H7 (cell line): Measurements from ENCODE around the gene AADAT. TPM values are rescaled to one million over a fixed set of nuclear protein-coding genes. Genes with fewer than 3 reads are reported as not detected.
"Not testable (repeated sequence)": the region's sequence is repeated elsewhere in the genome, so short reads cannot be mapped to it uniquely, and the experiment has no call there.

Experiments
- DNase-seq: peaks from one replicate; pipeline ENCODE4 v3.0.0; 2012
- H3K27me3 ChIP-seq: 2 replicates; pipeline ENCODE4 v1.6.0; 2011; ENCODE audit warnings: mild to moderate bottlenecking, low read length; ENCODE audit not compliant: control insufficient read depth, insufficient read depth
- H3K36me3 ChIP-seq: replicated peaks from 2 replicates; pipeline ENCODE4 v1.5.1; 2011; ENCODE audit warnings: low read length; ENCODE audit not compliant: control insufficient read depth, insufficient read depth
- H3K4me3 ChIP-seq: 2 replicates; pipeline ENCODE4 v1.5.1; 2011; ENCODE audit warnings: low read depth, mild to moderate bottlenecking, control low read depth, low read length, moderate library complexity; ENCODE audit not compliant: insufficient read depth
- total RNA-seq: library from RNA; depleted of rRNA; stranded (reverse); fragments of >200 nt; shearing (Covaris generic); gene quantifications from 2 replicates; pipeline ENCODE4 v1.2.3, GENCODE V29; 2014; rRNA removed

Gene AADAT
- 22.4 and 28.3 TPM in 2 replicates for total RNA-seq

DNA sequence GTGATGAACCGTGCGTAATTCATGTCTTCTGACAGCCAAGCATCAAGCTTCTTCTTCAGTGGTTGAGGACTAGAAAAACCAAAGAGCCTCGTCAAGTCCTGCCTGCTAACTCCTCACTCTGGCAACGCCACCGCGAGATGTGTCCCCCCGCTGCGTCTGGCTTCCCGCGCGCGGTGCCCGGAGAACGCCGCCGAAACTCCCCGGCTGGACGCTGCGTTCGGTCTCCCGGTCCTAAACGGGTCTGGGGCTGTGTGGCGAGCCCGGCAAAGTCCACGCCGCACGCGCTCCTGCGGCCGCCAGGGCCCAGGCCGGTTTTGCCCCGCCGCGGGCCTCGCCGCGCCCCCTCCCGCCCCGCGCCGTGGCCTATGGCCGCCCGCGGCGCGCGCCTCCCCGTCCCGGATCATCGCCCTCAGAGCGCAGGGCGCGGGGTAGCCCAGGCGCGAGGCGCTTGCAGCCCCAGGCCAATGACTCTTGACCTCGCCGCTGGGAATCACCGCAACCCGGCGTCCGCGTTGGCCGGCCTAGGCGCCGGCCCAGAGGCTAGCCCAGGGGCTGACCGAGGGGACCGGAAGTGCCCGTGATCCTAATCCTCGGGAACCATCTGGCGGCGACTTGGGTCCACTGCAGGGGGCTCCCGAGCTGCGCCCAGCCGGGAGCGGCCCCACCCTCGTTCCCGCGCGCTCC, at the start of gene AADAT:
AADAT (minus strand) TSS at position 289 of the 684 bp plus-strand sequence; CDS start at position 23, 266 bp downstream.
- Histone ChIP-seq H3K36me3 (no peaks in the 10 kb centered on the region; the same call in none of the 2 replicates), H3K27me3 (no peaks in the 10 kb centered on the region; the same call in 1 of the 2 replicates), H3K4me3 (peak within 1 kb of the TSS; percentile 79)
- peak; percentile 93 for DNase-seq

DNA sequence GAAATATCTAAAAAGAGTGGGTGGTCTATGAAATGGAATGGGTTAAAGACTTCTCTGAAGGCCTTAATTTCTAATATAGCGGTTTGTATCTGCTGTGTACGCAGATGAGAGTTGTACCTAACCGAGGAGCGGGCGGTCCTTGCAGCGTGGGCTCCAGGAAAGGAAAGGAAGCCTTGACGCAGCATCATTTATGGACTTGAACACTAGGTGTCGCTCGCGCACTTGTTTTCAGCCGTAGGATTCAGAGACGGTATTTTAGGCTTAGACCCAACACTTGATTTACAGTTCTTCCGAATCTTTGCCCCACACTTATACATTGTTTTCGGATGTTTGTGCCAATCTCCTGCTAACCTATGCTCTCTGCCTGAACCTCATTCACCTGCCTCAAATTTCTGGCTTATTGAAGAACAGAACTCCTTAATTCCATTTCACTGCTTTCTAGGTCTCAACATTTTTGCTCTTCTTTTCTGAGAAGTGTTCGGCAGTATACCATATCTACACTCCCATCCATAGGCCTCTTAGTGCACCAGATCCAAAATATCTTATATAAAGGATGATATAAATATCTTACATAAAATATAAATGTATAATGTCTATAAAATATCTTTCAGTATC, 48.9 kb upstream of the AADAT start:
- peak; percentile 62 for DNase-seq
- Histone ChIP-seq H3K4me3 (no peak overlapping the region), H3K27me3 (no peaks in the 10 kb centered on the region), H3K36me3 (no peaks in the 10 kb centered on the region)

- no peak for DNase-seq
- Histone ChIP-seq H3K36me3 (no peaks in the 10 kb centered on the region), H3K4me3 (no peak overlapping the region), H3K27me3 (no peaks in the 10 kb centered on the region)
These were observed 48.2 kb upstream of the AADAT start for GRCh38 chr4:170137927-170138326.

DNA sequence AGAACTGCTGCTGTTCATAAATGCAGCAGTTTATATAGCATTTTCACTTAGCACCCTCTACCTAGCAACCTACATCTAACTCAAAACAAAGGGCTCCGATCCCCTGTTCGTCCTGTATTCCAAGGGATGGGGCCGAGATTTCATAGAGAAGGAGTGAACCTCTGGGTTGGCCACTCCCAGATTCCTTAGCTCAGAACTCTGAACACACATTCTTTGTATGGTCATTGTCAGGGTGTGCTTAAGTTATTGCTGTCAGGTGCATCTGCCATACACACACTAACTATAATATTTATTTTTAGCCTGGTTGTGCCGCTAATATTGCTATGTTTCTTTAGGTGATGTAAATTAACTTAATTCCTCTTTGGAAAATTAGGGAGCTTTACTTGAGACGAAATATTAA, 47.7 kb upstream of the AADAT start:
- Histone ChIP-seq H3K4me3 (no peak overlapping the region), H3K36me3 (no peaks in the 10 kb centered on the region), H3K27me3 (no peaks in the 10 kb centered on the region)
- DNase-seq, result no peak

DNA sequence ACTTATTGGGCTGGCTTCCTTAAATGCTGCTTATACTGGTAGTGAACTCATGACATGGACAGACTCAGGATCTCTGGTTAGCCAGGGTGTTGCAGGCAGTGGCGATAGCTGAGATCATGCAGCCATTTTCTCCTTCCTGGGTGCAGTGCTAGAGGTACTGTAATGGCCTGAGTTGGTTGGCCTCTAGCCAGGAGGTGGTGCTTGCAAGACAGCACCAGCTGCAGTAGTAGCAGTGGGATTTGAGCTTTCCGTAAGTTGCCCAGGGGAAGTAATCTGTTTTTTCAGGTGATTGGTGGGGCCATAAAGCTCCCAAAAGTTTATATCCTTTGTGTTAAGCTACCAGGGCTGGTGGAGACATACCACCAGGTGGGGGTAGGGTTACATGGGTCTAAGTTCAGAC, 45.1 kb upstream of the AADAT start:
- H3K27me3 ChIP-seq, result no peaks in the 10 kb centered on the region
- H3K4me3 ChIP-seq, result no peak overlapping the region
- DNase-seq, result no peak
- no peaks in the 10 kb centered on the region for H3K36me3 ChIP-seq

GRCh38 chr4:170128219-170128804, 38.6 kb upstream of the AADAT start:
- no peaks in the 10 kb centered on the region for H3K27me3 ChIP-seq
- H3K36me3 ChIP-seq, result no peaks in the 10 kb centered on the region
- no peak for DNase-seq
- no peak overlapping the region for H3K4me3 ChIP-seq

DNA sequence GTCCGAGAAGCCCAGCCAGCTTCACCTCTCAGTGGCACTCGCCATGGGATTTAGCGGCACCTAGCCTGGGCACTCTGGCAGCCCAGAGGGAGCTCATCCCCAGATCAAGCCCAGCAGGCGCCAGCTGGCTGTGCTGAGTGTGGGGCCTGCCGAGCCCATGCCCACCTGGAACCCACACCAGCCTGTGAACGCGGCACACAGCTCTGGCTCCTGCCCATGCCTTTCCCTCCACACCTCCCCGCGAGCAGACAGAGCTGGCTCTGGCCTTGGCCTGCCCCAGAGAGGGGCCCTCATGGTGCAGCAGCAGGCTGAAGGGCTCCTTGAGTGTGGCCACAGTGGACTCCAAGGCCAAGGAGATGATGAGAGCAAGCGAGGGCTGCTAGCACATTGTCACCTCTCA, 38.0 kb upstream of the AADAT start:
- no peaks in the 10 kb centered on the region for H3K27me3 ChIP-seq

DNA sequence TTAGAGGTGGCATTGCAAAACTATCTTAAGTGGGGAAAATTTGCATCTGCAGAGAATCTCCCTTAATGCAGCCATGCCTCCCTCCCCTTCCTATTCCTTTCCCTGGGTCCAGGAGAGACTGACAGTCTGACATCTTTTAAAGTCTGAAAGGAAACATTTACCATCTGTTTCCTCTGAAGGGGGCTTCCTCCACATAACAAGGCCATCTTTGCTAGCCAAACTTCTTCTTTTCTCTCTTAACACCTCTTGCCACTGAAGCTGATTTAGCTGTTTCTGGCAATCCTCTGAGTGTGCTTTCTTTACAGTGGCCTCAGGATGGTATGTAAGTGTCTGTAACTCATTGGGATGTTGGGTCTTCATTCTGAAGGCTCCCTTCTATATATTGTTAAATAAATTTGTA, 34.6 kb upstream of the AADAT start:
- no peaks in the 10 kb centered on the region for H3K27me3 ChIP-seq
- DNase-seq, result no peak
- no peaks in the 10 kb centered on the region for H3K36me3 ChIP-seq
- H3K4me3 ChIP-seq, result no peak overlapping the region

More for the DNA sequence above, 38.0 kb upstream of the AADAT start:
- Histone ChIP-seq H3K36me3 (no peaks in the 10 kb centered on the region), H3K4me3 (no peak overlapping the region)
- DNase-seq, result no peak

DNA sequence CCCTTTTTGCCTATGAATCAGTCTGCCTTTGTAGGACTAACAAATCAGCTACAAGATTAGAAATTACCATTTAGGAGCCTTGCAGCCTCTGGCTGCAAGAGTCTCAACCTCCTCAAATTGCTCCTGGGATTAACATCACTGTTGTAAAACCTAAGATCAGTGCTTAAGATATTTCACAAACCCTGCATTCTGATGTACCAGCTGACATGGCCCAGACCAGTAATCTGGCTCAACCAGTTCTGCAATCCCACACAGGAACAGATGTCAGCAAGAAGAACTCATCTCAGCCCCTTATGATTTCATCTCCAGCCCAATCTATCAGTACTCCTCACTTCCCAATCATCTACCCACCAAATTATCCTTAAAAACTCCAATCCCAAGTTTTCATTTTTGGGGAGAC, 32.5 kb upstream of the AADAT start:
- Histone ChIP-seq H3K4me3 (no peak overlapping the region), H3K36me3 (no peaks in the 10 kb centered on the region), H3K27me3 (no peaks in the 10 kb centered on the region)
- no peak for DNase-seq

DNA sequence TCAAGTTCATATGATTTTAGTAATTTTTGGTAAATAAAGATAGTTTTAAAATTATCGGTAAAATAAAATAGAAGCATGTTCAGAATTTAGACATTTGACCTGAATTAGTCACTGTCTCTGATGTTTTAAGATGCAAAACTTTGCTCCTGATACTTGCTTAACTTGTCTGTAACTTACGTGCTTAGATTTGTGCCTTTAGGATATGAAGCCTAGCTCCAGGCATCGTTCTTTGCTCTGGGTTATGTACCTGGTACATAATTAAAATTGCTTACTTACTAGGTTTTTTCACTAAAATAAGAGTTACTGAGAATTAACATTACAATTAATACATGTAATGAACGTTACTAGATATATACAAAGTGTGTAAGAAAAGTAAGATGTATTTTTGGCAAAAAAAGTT, 24.9 kb upstream of the AADAT start:
- H3K27me3 ChIP-seq, result no peaks in the 10 kb centered on the region
- H3K36me3 ChIP-seq, result no peaks in the 10 kb centered on the region
- no peak overlapping the region for H3K4me3 ChIP-seq
- no peak for DNase-seq

GRCh38 chr4:170114183-170114582, 24.4 kb upstream of the AADAT start:
- not testable (repeated sequence) for H3K4me3 ChIP-seq, H3K36me3 ChIP-seq, H3K27me3 ChIP-seq, DNase-seq

DNA sequence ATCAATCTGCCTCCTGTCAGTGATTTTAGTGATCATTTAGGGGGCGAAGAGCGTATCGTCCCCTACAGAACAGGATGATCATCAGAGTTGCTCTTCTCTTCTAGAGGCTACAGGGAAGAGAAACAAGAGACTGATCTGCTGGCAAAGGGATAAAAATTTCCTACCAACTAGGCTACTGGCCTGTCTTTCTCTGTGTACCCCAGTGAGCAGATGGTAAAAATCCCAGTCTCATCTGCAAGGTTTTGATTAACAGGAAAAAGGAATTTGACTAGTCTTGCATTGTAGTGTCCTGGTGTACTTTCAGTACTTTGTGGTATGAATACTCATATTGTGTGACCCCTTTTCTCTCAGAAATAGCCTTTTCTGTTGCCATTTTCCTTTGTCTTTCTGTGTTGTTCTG, 21.8 kb upstream of the AADAT start:
- Histone ChIP-seq H3K27me3 (no peaks in the 10 kb centered on the region), H3K4me3 (no peak overlapping the region), H3K36me3 (no peaks in the 10 kb centered on the region)
- DNase-seq, result no peak

DNA sequence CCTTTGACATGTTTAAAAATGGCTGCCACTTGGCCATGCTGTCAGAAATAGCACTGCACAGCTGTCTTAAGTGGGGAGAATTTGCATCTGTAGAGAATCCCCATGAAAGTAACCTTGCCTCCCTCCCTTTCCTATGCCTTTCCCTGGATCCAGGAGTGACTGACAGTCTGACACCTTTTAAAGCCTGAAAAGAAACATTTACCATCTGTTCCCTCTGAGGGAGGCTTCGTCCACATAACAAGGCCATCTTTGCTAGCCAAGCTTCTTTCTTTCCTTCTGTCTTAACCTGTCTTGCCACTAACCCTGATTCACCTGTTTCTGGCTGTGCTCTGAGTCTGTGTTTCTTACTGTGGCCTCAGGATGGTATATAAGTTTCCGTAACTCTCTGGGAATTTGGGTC, 21.3 kb upstream of the AADAT start:
- Histone ChIP-seq H3K36me3 (no peaks in the 10 kb centered on the region), H3K27me3 (no peaks in the 10 kb centered on the region), H3K4me3 (no peak overlapping the region)
- no peak for DNase-seq

DNA sequence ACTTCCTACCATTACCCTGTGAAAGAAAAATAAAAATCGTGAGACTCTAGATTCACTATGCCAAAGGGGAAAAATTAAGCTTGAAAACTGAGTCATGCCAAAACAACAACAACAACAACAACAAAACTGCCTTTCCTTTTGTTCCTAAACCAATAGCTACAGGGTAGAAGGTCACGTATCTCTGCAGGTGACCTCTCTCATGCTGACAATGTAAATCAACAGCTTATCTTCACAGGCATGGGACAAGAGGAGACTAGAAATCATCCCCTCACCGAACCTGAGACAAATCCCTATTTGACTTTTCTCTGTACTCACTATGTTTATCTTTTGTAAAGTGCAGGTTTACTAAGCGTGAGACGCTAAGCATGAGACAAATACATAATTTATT, 20.5 kb upstream of the AADAT start:
- no peak overlapping the region for H3K4me3 ChIP-seq
- H3K27me3 ChIP-seq, result no peaks in the 10 kb centered on the region
- no peaks in the 10 kb centered on the region for H3K36me3 ChIP-seq
- peak; percentile 25 for DNase-seq

GRCh38 chr4:170109586-170110284, 20.0 kb upstream of the AADAT start:
- DNase-seq, result no peak
- H3K36me3 ChIP-seq, result no peaks in the 10 kb centered on the region
- no peaks in the 10 kb centered on the region for H3K27me3 ChIP-seq
- H3K4me3 ChIP-seq, result no peak overlapping the region
